T-helper 9 cell (primary cell): Measurements from ENCODE around the gene RHOH.

Experiments
- DNase-seq: peaks from one replicate; pipeline ENCODE4 v3.0.0-alpha.2; 2020

The RHOH gene

GRCh38 chr4:40238700-40239548 lies 42.1 kb downstream of the RHOH start:
- DNase-seq: peak; percentile 69

- DNase-seq: no peak
These were observed 43.3 kb downstream of the RHOH start for GRCh38 chr4:40240040-40240653.

GRCh38 chr4:40241026-40241425 lies 44.2 kb downstream of the RHOH start:
- DNase-seq: no peak

- DNase-seq: no peak
These were observed 45.1 kb downstream of the RHOH start for GRCh38 chr4:40241941-40242340.

GRCh38 chr4:40243386-40243948 lies 46.6 kb downstream of the RHOH start:
- no peak for DNase-seq

GRCh38 chr4:40244606-40245005 lies 47.8 kb downstream of the RHOH start:
- no peak for DNase-seq

- DNase-seq: no peak
These were observed 48.7 kb downstream of the RHOH start for GRCh38 chr4:40245550-40245949.

- DNase-seq: no peak
These were observed 49.4 kb downstream of the RHOH start for GRCh38 chr4:40246011-40246900.

GRCh38 chr4:40246938-40247337 lies 50.1 kb downstream of the RHOH start:
- no peak for DNase-seq

GRCh38 chr4:40247350-40247749 lies 50.5 kb downstream of the RHOH start:
- DNase-seq: peak; percentile 44

- DNase-seq: no peak
These were observed 54.5 kb downstream of the RHOH start for GRCh38 chr4:40251366-40251765.

- DNase-seq: no peak
These were observed 57.1 kb downstream of the RHOH start for GRCh38 chr4:40253906-40254305.

- no peak for DNase-seq
These were observed 58.0 kb downstream of the RHOH start for GRCh38 chr4:40254608-40255392.

- DNase-seq: no peak
These were observed 58.8 kb downstream of the RHOH start for GRCh38 chr4:40255393-40256281.

- DNase-seq: no peak
These were observed 59.5 kb downstream of the RHOH start for GRCh38 chr4:40256329-40256728.

- no peak for DNase-seq
These were observed 60.0 kb downstream of the RHOH start for GRCh38 chr4:40256817-40257216.

GRCh38 chr4:40258627-40259026 lies 61.8 kb downstream of the RHOH start:
- DNase-seq: no peak

- DNase-seq: no peak
These were observed 64.6 kb downstream of the RHOH start for GRCh38 chr4:40261231-40262076.

- no peak for DNase-seq
These were observed 65.3 kb downstream of the RHOH start for GRCh38 chr4:40262077-40262528.

- no peak for DNase-seq
These were observed 66.0 kb downstream of the RHOH start for GRCh38 chr4:40262861-40263260.
